Measurements from ENCODE around the gene GZMM.

- no peak for TF ChIP-seq POLR2A (IDR thresholded peaks at IDR 0.05)
- TF ChIP-seq, protein P1, sequence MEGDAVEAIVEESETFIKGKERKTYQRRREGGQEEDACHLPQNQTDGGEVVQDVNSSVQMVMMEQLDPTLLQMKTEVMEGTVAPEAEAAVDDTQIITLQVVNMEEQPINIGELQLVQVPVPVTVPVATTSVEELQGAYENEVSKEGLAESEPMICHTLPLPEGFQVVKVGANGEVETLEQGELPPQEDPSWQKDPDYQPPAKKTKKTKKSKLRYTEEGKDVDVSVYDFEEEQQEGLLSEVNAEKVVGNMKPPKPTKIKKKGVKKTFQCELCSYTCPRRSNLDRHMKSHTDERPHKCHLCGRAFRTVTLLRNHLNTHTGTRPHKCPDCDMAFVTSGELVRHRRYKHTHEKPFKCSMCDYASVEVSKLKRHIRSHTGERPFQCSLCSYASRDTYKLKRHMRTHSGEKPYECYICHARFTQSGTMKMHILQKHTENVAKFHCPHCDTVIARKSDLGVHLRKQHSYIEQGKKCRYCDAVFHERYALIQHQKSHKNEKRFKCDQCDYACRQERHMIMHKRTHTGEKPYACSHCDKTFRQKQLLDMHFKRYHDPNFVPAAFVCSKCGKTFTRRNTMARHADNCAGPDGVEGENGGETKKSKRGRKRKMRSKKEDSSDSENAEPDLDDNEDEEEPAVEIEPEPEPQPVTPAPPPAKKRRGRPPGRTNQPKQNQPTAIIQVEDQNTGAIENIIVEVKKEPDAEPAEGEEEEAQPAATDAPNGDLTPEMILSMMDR (IDR thresholded peaks at IDR 0.05) = no peak
Measured at GRCh38 chr19:590396-590745, 46.5 kb downstream of the GZMM start.

All from adrenal gland (tissue), 5 donors.